IMR-90 (cell line): ENCODE measurements around the gene NCOA3. TPM values are rescaled to one million over a fixed set of nuclear protein-coding genes. Genes with fewer than 3 reads are reported as not detected.

ENCODE experiments used
- ATAC-seq: fragments of 200-7000 bp; cut with Tn5 transposase; 2 replicates; pipeline ENCODE4 v1.9.1; 2020; ENCODE audit warnings: low read depth, mild to moderate bottlenecking, moderate library complexity
- BruUV-seq: library from RNA; stranded (reverse); fragments of 400-500 nt; replicated peaks from 2 replicates; lab custom pipeline; 2021; lab: Mats Ljungman, UMichigan
- CTCF ChIA-PET: fragments of 300-600 bp; formaldehyde crosslinking; extraction: SDS; loops from one replicate; lab custom pipeline; 2021; ENCODE audit warnings: antibody characterized with exemption; lab: Yijun Ruan, JAX
- POLR2A ChIA-PET: fragments of 300-600 bp; sonication (Branson Sonifier 250); formaldehyde crosslinking; loops from one replicate; lab custom pipeline; 2022; ENCODE audit warnings: antibody characterized with exemption; ENCODE audit not compliant: unreplicated experiment; lab: Charles Lee
- DNase-seq: peaks from one replicate; pipeline ENCODE4 v3.0.0; 2013
- H2AFZ ChIP-seq: replicated peaks from 2 replicates; pipeline ENCODE3; 2013; ENCODE audit warnings: low read length, mild to moderate bottlenecking; ENCODE audit not compliant: poor library complexity
- H2AK5ac ChIP-seq: 2 replicates; pipeline ENCODE4 v1.6.1; 2013; ENCODE audit warnings: low read depth, low read length, inconsistent platforms
- H2AK9ac ChIP-seq: replicated peaks from 2 replicates; pipeline ENCODE3; 2013; ENCODE audit warnings: mild to moderate bottlenecking, low read depth, low read length, moderate library complexity; ENCODE audit not compliant: poor library complexity
- H2BK120ac ChIP-seq: 2 replicates; pipeline ENCODE4 v1.6.1; 2013; ENCODE audit warnings: low read depth, low read length, inconsistent platforms
- H2BK15ac ChIP-seq: 3 replicates; pipeline ENCODE4 v1.6.1; 2013; ENCODE audit warnings: low read depth, low read length, inconsistent platforms
- H2BK20ac ChIP-seq: 2 replicates; pipeline ENCODE4 v1.6.1; 2013; ENCODE audit warnings: low read depth, mild to moderate bottlenecking, inconsistent platforms, low read length, moderate library complexity
- H2BK5ac ChIP-seq: 2 replicates; pipeline ENCODE4 v1.6.1; 2013; ENCODE audit warnings: mild to moderate bottlenecking, low read depth, low read length, inconsistent platforms; ENCODE audit not compliant: poor library complexity, severe bottlenecking
- H3K14ac ChIP-seq: replicated peaks from 2 replicates; pipeline ENCODE4 v1.6.1; 2013; ENCODE audit warnings: low read depth, low read length, inconsistent platforms
- H3K18ac ChIP-seq: 2 replicates; pipeline ENCODE4 v1.6.1; 2013; ENCODE audit warnings: low read depth, low read length, control low read depth
- H3K23ac ChIP-seq: 2 replicates; pipeline ENCODE4 v1.6.1; 2013; ENCODE audit warnings: low read depth, low read length, inconsistent platforms
- H3K27ac ChIP-seq: 2 replicates; pipeline ENCODE4 v1.5.1; 2013; ENCODE audit warnings: mild to moderate bottlenecking, control low read depth, low read length; ENCODE audit not compliant: insufficient read depth
- H3K27me3 ChIP-seq: 2 replicates; pipeline ENCODE4 v1.6.1; 2013; ENCODE audit warnings: low read length; ENCODE audit not compliant: control insufficient read depth, insufficient read depth
- H3K36me3 ChIP-seq: 2 replicates; pipeline ENCODE4 v1.6.1; 2013; ENCODE audit warnings: low read length, mixed read lengths; ENCODE audit not compliant: control insufficient read depth, insufficient read depth
- H3K4ac ChIP-seq: 2 replicates; pipeline ENCODE4 v1.6.1; 2013; ENCODE audit warnings: low read depth, low read length, inconsistent platforms
- H3K4me1 ChIP-seq: 2 replicates; pipeline ENCODE4 v1.6.1; 2013; ENCODE audit warnings: low read length, mixed read lengths; ENCODE audit not compliant: control insufficient read depth, insufficient read depth
- H3K4me2 ChIP-seq: 2 replicates; pipeline ENCODE4 v1.6.1; 2013; ENCODE audit warnings: low read depth, mild to moderate bottlenecking, control low read depth, low read length, moderate library complexity
- H3K4me3 ChIP-seq: 2 replicates; pipeline ENCODE4 v1.5.1; 2013; ENCODE audit warnings: low read depth, mild to moderate bottlenecking, control low read depth, low read length, moderate library complexity; ENCODE audit not compliant: insufficient read depth
- H3K56ac ChIP-seq: 2 replicates; pipeline ENCODE4 v1.6.1; 2013; ENCODE audit warnings: low read length, inconsistent platforms; ENCODE audit not compliant: insufficient read depth; ENCODE audit errors: extremely low read depth
- H3K79me1 ChIP-seq, 2 experiments: 2 replicates each; pipeline ENCODE4 v1.6.1; 2013; ENCODE audit warnings: low read length in 2 of 2, inconsistent platforms in 1 of 2, low read depth in 1 of 2
- H3K9ac ChIP-seq: 2 replicates; pipeline ENCODE4 v1.6.1; 2013; ENCODE audit warnings: low read depth, low read length, control low read depth
- H3K9me1 ChIP-seq: 2 replicates; pipeline ENCODE4 v1.6.1; 2013; ENCODE audit warnings: low read length, inconsistent platforms; ENCODE audit not compliant: insufficient read depth
- H3K9me3 ChIP-seq: 2 replicates; pipeline ENCODE4 v1.6.1; 2013; ENCODE audit warnings: low read length; ENCODE audit not compliant: control insufficient read depth, insufficient read depth
- H4K20me1 ChIP-seq: 2 replicates; pipeline ENCODE4 v1.6.1; 2013; ENCODE audit warnings: low read length, inconsistent platforms; ENCODE audit not compliant: insufficient read depth
- H4K5ac ChIP-seq: 2 replicates; pipeline ENCODE4 v1.6.1; 2013; ENCODE audit warnings: mild to moderate bottlenecking, low read depth, low read length, control low read depth
- H4K8ac ChIP-seq, 2 experiments: 2 replicates each; pipeline ENCODE4 v1.6.1; 2013; ENCODE audit warnings: low read depth in 2 of 2, low read length in 2 of 2, control low read depth in 1 of 2, inconsistent platforms in 1 of 2
- H4K91ac ChIP-seq: 2 replicates; pipeline ENCODE4 v1.6.1; 2013; ENCODE audit warnings: low read depth, low read length, inconsistent platforms; ENCODE audit not compliant: insufficient read depth
- FOS ChIP-seq: fragments of 150-350 bp; IDR thresholded peaks from 2 replicates; pipeline ENCODE4 v1.6.1; 2016; ENCODE audit warnings: low read depth, low read length
- MAFK ChIP-seq: IDR thresholded peaks from 2 replicates; pipeline ENCODE4 v1.6.1; 2012; ENCODE audit warnings: low read depth, low read length, improper control_type of control experiment
- MAZ ChIP-seq: IDR thresholded peaks from 2 replicates; pipeline ENCODE4 v1.6.1; 2012; ENCODE audit warnings: low read depth, mild to moderate bottlenecking, low read length, improper control_type of control experiment, moderate library complexity, borderline replicate concordance
- MXI1 ChIP-seq: IDR thresholded peaks from 2 replicates; pipeline ENCODE4 v1.6.1; 2012; ENCODE audit warnings: low read depth, mild to moderate bottlenecking, low read length, moderate library complexity, borderline replicate concordance
- NFE2L2 ChIP-seq: fragments of 150-350 bp; IDR thresholded peaks from 2 replicates; pipeline ENCODE4 v1.6.1; 2016; ENCODE audit warnings: low read depth, mild to moderate bottlenecking, low read length
- POLR2A ChIP-seq: IDR thresholded peaks from 2 replicates; pipeline ENCODE4 v1.6.1; 2012; ENCODE audit warnings: mild to moderate bottlenecking, low read depth, low read length
- WGBS, 2 experiments: methylation state at CpG; one replicate each; pipeline versions ENCODE4 v1.1.5 to v1.1.7; 2013; ENCODE audit warnings: missing lambda C conversion rate in 2 of 2; ENCODE audit not compliant: insufficient read length in 1 of 2; ENCODE audit errors: extremely low coverage in 2 of 2; 5-methylcytosine and 5-hydroxymethylcytosine counted together
- dilution Hi-C: fragments of 300-500 bp; cut with HindIII; formaldehyde crosslinking; loops from one replicate; pipeline ENCODE4 v1.14.3; 2018; ENCODE audit warnings: low sequenced_read_pairs; ENCODE audit not compliant: unreplicated experiment
- in situ Hi-C: fragments of 300-500 bp; cut with MboI; formaldehyde crosslinking; loops from 3 replicates; pipeline ENCODE4 v1.14.3; 2019; ENCODE audit warnings: low sequenced_read_pairs, inconsistent platforms, mixed read lengths
- intact Hi-C: fragments of 100-400 bp; cut with micrococcal nuclease; formaldehyde crosslinking; loops from 2 replicates; pipeline ENCODE4 v1.10.0; 2022
- polyA plus RNA-seq, 3 experiments: library from polyadenylated mRNA; depleted of rRNA; stranded (reverse); fragments of >200 nt; gene quantifications; 2 replicates each; pipeline ENCODE4 v1.2.3, GENCODE V29; 2012; ENCODE audit warnings: low replicate concordance in 1 of 3
- total RNA-seq: library from RNA; depleted of rRNA; stranded (reverse); fragments of >200 nt; gene quantifications from 2 replicates; pipeline ENCODE4 v1.2.3, GENCODE V29; 2012

The NCOA3 gene
- total and polyA plus RNA-seq, 2 of the 4 experiments (the other 2 are of a cell fraction), result 8.8 to 29.0 TPM

DNA sequence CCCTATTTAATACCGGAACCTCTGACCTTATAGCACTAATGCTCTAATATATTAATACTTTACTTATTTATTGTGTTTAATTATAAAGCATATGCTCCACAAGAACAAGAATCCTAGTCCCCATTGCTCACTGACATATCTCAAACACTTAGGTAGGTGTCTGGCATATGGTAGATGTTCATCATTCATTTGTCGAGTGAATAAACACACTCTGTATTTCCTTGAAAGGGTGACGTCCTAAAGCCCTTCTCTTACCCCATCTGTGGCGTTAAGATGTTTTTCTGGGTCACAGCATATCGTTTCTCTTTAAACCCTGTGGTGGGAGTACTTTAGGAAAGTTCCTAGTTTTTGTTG lies 45.3 kb downstream of the NCOA3 start:
- Histone ChIP-seq H3K27me3 (no peaks in the 10 kb centered on the region), H3K9me3 (no peaks in the 10 kb centered on the region), H2BK120ac (peak overlapping the region; percentile 11; the same call in 1 of the 2 replicates), H2AK9ac (no peak overlapping the region), H3K36me3 (no peaks in the 10 kb centered on the region), H2BK20ac (peak overlapping the region; percentile 71; the same call in 1 of the 2 replicates), H2AK5ac (peak overlapping the region; percentile 3; the same call in 1 of the 2 replicates), H3K4me3 (no peak overlapping the region), H3K56ac (no peak overlapping the region), H3K4ac (no peak overlapping the region), H3K23ac (no peak overlapping the region), H3K9me1 (peaks cover 23% of the 10 kb centered on the region), H4K91ac (no peak overlapping the region), H3K79me1 (peaks cover 34 to 65% of the 10 kb centered on the region in 2 experiments), H4K20me1 (peaks cover 14% of the 10 kb centered on the region), H2AFZ (no peak overlapping the region), H3K4me2 (no peak overlapping the region), H3K18ac (no peak overlapping the region; the same call in 1 of the 2 replicates), H3K14ac (no peak overlapping the region), H2BK15ac (no peak overlapping the region; the same call in 2 of the 3 replicates), H4K8ac (0 out of 4 replicates have a peak overlapping the region, but pooled peaks of 1 of the 2 experiments have one; percentile 33), H3K4me1 (peaks cover 25% of the 10 kb centered on the region), H3K9ac (no peak overlapping the region), H4K5ac (no peak overlapping the region), H3K27ac (no peak overlapping the region), H2BK5ac (peak overlapping the region; percentile 91)
- no CpG with 5 or more reads among the region's 5 CpGs for WGBS, 2 experiments
- BruUV-seq, result no TSS peak
- ChIA-PET POLR2A (no interaction called here), CTCF (no interaction called here)
- intact Hi-C loops, result no loop called here
- dilution Hi-C loops, result no loop called here
- in situ Hi-C loops, result no loop called here
- TF ChIP-seq POLR2A (no peak), MXI1 (no peak), NFE2L2 (no peak), FOS (no peak), MAZ (no peak), MAFK (no peak)
- ATAC-seq (no peak), DNase-seq (no peak)
